Endothelial cell of umbilical vein (primary cell): ENCODE data around the gene CTDP1. TPM values are rescaled to one million over a fixed set of nuclear protein-coding genes. Genes with fewer than 3 reads are reported as not detected.

Source experiments
- BruUV-seq: library from RNA; stranded (reverse); fragments of 400-500 nt; replicated peaks from 2 replicates; lab custom pipeline; 2021; lab: Mats Ljungman, UMichigan
- CTCF ChIA-PET: fragments of 300-600, 350-600 bp; sonication (Branson Sonifier 250); formaldehyde crosslinking; loops from one replicate; lab custom pipeline; 2021; ENCODE audit warnings: antibody characterized with exemption, inconsistent platforms; lab: Charles Lee
- POLR2A ChIA-PET: fragments of 300-600, 350-600 bp; sonication (Branson Sonifier 250); formaldehyde crosslinking; loops from one replicate; lab custom pipeline; 2021; ENCODE audit warnings: antibody characterized with exemption, inconsistent platforms; lab: Charles Lee
- DNase-seq: peaks from one replicate; pipeline ENCODE4 v3.0.0-alpha.2; 2011; ENCODE audit warnings: low read depth, low spot score
- FAIRE-seq: peaks from 2 replicates; lab custom pipeline; 2011; peaks lifted over from hg19 to GRCh38; lab: Jason Lieb, UNC
- H2AFZ ChIP-seq: 2 replicates; pipeline ENCODE4 v1.6.0; 2012; ENCODE audit warnings: low read depth, low read length, control low read depth, inconsistent platforms
- H3K27ac ChIP-seq: 2 replicates; pipeline ENCODE4 v1.5.1; 2011; ENCODE audit warnings: low read depth, mild to moderate bottlenecking, control low read depth, low read length, moderate library complexity; ENCODE audit not compliant: insufficient read depth
- H3K27me3 ChIP-seq, 2 experiments: 2 replicates each; pipeline versions ENCODE4 v1.6.0 to v1.6.1; 2011; ENCODE audit warnings: low read length in 2 of 2, mixed read lengths in 1 of 2; ENCODE audit not compliant: control insufficient read depth in 2 of 2, insufficient read depth in 2 of 2
- H3K36me3 ChIP-seq, 2 experiments: 2 replicates in 1 of 2; 3 replicates in 1 of 2; pipeline ENCODE4 v1.5.1; 2011; ENCODE audit warnings: low read length in 2 of 2, mild to moderate bottlenecking in 1 of 2, moderate library complexity in 1 of 2; ENCODE audit not compliant: control insufficient read depth in 2 of 2, insufficient read depth in 2 of 2; ENCODE audit errors: extremely low read depth in 1 of 2
- H3K4me1 ChIP-seq: 3 replicates; pipeline ENCODE4 v1.5.1; 2011; ENCODE audit warnings: mild to moderate bottlenecking, low read length; ENCODE audit not compliant: control insufficient read depth, insufficient read depth; ENCODE audit errors: extremely low read depth
- H3K4me2 ChIP-seq: 2 replicates; pipeline ENCODE4 v1.6.1; 2011; ENCODE audit warnings: low read length, control low read depth, mixed read lengths; ENCODE audit not compliant: insufficient read depth
- H3K4me3 ChIP-seq, 3 experiments: fragments of 200-600 bp in 1 of 3; sonication (generic), shearing (Covaris generic) in 1 of 3; replicated peaks in 1 of 3; 2 replicates each; pipeline ENCODE4 v1.5.1; 2011 to 2016; ENCODE audit warnings: control low read depth in 3 of 3, low read length in 3 of 3, mild to moderate bottlenecking in 2 of 3, inconsistent platforms in 1 of 3, low read depth in 1 of 3, moderate library complexity in 1 of 3; ENCODE audit not compliant: insufficient read depth in 1 of 3
- H3K79me2 ChIP-seq: 2 replicates; pipeline ENCODE4 v1.6.0; 2012; ENCODE audit warnings: low read length, inconsistent platforms; ENCODE audit not compliant: control insufficient read depth, insufficient read depth
- H3K9ac ChIP-seq: replicated peaks from 2 replicates; pipeline ENCODE3; 2011; ENCODE audit warnings: low read length, control low read depth; ENCODE audit not compliant: insufficient read depth; ENCODE audit errors: extremely low read depth
- H3K9me1 ChIP-seq: replicated peaks from 3 replicates; pipeline ENCODE4 v1.6.0; 2011; ENCODE audit warnings: mild to moderate bottlenecking, low read length; ENCODE audit not compliant: control insufficient read depth, insufficient read depth; ENCODE audit errors: extremely low read depth
- H3K9me3 ChIP-seq: replicated peaks from 2 replicates; pipeline ENCODE4 v1.5.1; 2012; ENCODE audit warnings: low read length, inconsistent platforms; ENCODE audit not compliant: control insufficient read depth, insufficient read depth
- H4K20me1 ChIP-seq: replicated peaks from 2 replicates; pipeline ENCODE3; 2011; ENCODE audit warnings: mild to moderate bottlenecking, low read length; ENCODE audit not compliant: control insufficient read depth, insufficient read depth; ENCODE audit errors: extremely low read depth
- CTCF ChIP-seq, 2 donors: IDR thresholded peaks; 1 replicate in 1 of 2; 2 replicates in 1 of 2; pipeline ENCODE4 v1.5.1; 2011; ENCODE audit warnings: low read length in 2 of 2, mild to moderate bottlenecking in 2 of 2, moderate library complexity in 2 of 2, control low read depth in 1 of 2, inconsistent platforms in 1 of 2, low read depth in 1 of 2; ENCODE audit not compliant: insufficient read depth in 1 of 2; ENCODE audit errors: extremely low read depth in 1 of 2
- EZH2 ChIP-seq: IDR thresholded peaks from 2 replicates; pipeline ENCODE4 v1.6.1; 2012; ENCODE audit warnings: borderline replicate concordance, low read depth, mild to moderate bottlenecking, moderate library complexity, low read length, inconsistent platforms; ENCODE audit not compliant: severe bottlenecking
- FOS ChIP-seq: IDR thresholded peaks from 2 replicates; pipeline ENCODE4 v1.6.1; 2011; ENCODE audit warnings: mild to moderate bottlenecking, low read length, moderate library complexity, borderline replicate concordance; ENCODE audit not compliant: insufficient read depth
- GATA2 ChIP-seq: IDR thresholded peaks from 2 replicates; pipeline ENCODE4 v1.7.0; 2011; ENCODE audit warnings: low read depth, mild to moderate bottlenecking, moderate library complexity, mixed read lengths, low read length; ENCODE audit not compliant: insufficient read length, insufficient read depth
- JUN ChIP-seq: IDR thresholded peaks from 2 replicates; pipeline ENCODE4 v1.6.1; 2011; ENCODE audit warnings: borderline replicate concordance, low read depth; ENCODE audit not compliant: insufficient read length, insufficient read depth
- MAX ChIP-seq: IDR thresholded peaks from 2 replicates; pipeline ENCODE4 v1.6.1; 2011; ENCODE audit not compliant: insufficient read depth, insufficient read length
- MYC ChIP-seq: IDR thresholded peaks from one replicate; pipeline ENCODE4 v1.6.1; 2011; ENCODE audit warnings: mild to moderate bottlenecking, low read depth, low read length
- POLR2A ChIP-seq: IDR thresholded peaks from 2 replicates; pipeline ENCODE4 v1.6.1; 2012; ENCODE audit warnings: low read depth, mild to moderate bottlenecking, control low read depth, low read length
- POLR2AphosphoS5 ChIP-seq: IDR thresholded peaks from 2 replicates; pipeline ENCODE4 v1.6.1; 2012; ENCODE audit warnings: low read depth, mild to moderate bottlenecking, control low read depth, low read length, moderate library complexity; ENCODE audit not compliant: insufficient read depth
- dilution Hi-C: fragments of 300-500 bp; cut with MboI; formaldehyde crosslinking; loops from one replicate; pipeline ENCODE4 v1.15.0; 2019; ENCODE audit warnings: low sequenced_read_pairs; ENCODE audit not compliant: extremely low pct_ligation_motif_present
- intact Hi-C: fragments of 100-400 bp; cut with micrococcal nuclease; formaldehyde crosslinking; loops from one replicate; pipeline ENCODE4 v1.10.0; 2022
- polyA plus RNA-seq, 4 experiments: library from polyadenylated mRNA; depleted of rRNA in 3 of 4; stranded (reverse) in 3 of 4; unstranded in 1 of 4; fragments of >200 nt; gene quantifications; 2 replicates each; pipeline versions ENCODE4 v1.2.1 to v1.2.3, GENCODE V29; 2011 to 2012; ENCODE audit warnings: missing spikeins in 1 of 4
- total RNA-seq: library from RNA; stranded (reverse); gene quantifications from 2 replicates; pipeline ENCODE4 v1.2.3, GENCODE V29; 2021

Gene CTDP1
- total and polyA plus RNA-seq, 2 donors (not counting 3 experiments of a cell fraction or from before 2014, with no cell fraction given), result 15.3 to 27.6 TPM

- Histone ChIP-seq H3K9me3 (no peaks in the 10 kb centered on the region), H3K4me1 (no peaks in the 10 kb centered on the region), H3K27me3 (no peaks in the 10 kb centered on the region), H3K4me2 (no peak overlapping the region), H3K4me3 (no peak overlapping the region), H3K9me1 (no peaks in the 10 kb centered on the region), H3K79me2 (peaks cover 2% of the 10 kb centered on the region), H3K27ac (no peak overlapping the region), H3K9ac (no peak overlapping the region), H2AFZ (no peak overlapping the region), H4K20me1 (no peaks in the 10 kb centered on the region), H3K36me3 (peaks cover 0 to 15% of the 10 kb centered on the region in 2 experiments)
- ChIA-PET POLR2A (no interaction called here), CTCF (no interaction called here)
- no TSS peak for BruUV-seq
- no peak for DNase-seq
- intact Hi-C loops (no loop called here), dilution Hi-C loops (no loop called here)
- TF ChIP-seq MYC, result no peak
- TF ChIP-seq GATA2, result no peak
- no peak for TF ChIP-seq POLR2AphosphoS5
- no peak for TF ChIP-seq CTCF (IDR thresholded peaks at IDR 0.05; ENCODE audit: extremely low read depth in 1 of 2, insufficient read depth in 1 of 2, low read depth in 1 of 2, low read length in 2 of 2)
- no peak for TF ChIP-seq FOS
- TF ChIP-seq EZH2, result no peak
- TF ChIP-seq MAX, result no peak
- no peak for TF ChIP-seq JUN
- no peak for TF ChIP-seq POLR2A
- no peak for FAIRE-seq
Observed at GRCh38 chr18:79723628-79724027, 44.0 kb downstream of the CTDP1 start.
